Thyroid gland (tissue), 4 donors: Measurements from ENCODE around the gene DHH. TPM values are rescaled to one million over a fixed set of nuclear protein-coding genes. Genes with fewer than 3 reads are reported as not detected.
A peak's percentile ranks its signal among the peaks of the same experiment; 100 is the strongest.

Source experiments
- DNase-seq, 2 donors: peaks; one replicate each; pipeline ENCODE4 v3.0.0-alpha.2; 2019
- H3K27ac ChIP-seq, 3 donors: fragments of 200-600 bp; sonication (generic); 1 replicate in 2 of 3; 2 replicates in 1 of 3; pipeline ENCODE4 v1.5.1; 2016 to 2019; ENCODE audit warnings: mild to moderate bottlenecking in 1 of 3, moderate library complexity in 1 of 3
- H3K27me3 ChIP-seq: fragments of 200-600 bp; sonication (generic); one replicate; pipeline ENCODE4 v1.5.1; 2019
- H3K36me3 ChIP-seq, 2 donors: fragments of 200-600 bp; sonication (generic); one replicate each; pipeline ENCODE4 v1.5.1; 2016 to 2019
- H3K4me1 ChIP-seq, 2 donors: fragments of 200-600 bp; sonication (generic); one replicate each; pipeline ENCODE4 v1.5.1; 2017 to 2019
- H3K4me3 ChIP-seq, 3 donors: fragments of 200-600 bp; sonication (generic); replicated peaks in 1 of 3; 1 replicate in 2 of 3; 2 replicates in 1 of 3; pipeline ENCODE4 v1.5.1; 2016; ENCODE audit warnings: mild to moderate bottlenecking in 1 of 3
- H3K9me3 ChIP-seq: fragments of 200-600 bp; sonication (generic); one replicate; pipeline ENCODE4 v1.5.1; 2017
- POLR2A ChIP-seq, 2 donors: fragments of 450-650 bp; IDR thresholded peaks; one replicate each; pipeline ENCODE4 v1.6.1; 2017; ENCODE audit warnings: antibody characterized with exemption in 2 of 2, mild to moderate bottlenecking in 2 of 2, moderate library complexity in 1 of 2
- WGBS, 2 donors: methylation state at CpG; one replicate each; pipeline ENCODE4 v1.1.5; 2017; 5-methylcytosine and 5-hydroxymethylcytosine counted together
- intact Hi-C: fragments of 100-400 bp; cut with DNase I; formaldehyde crosslinking; loops from one replicate; pipeline ENCODE4 v1.15.1; 2023
- total RNA-seq, 4 donors: library from RNA; depleted of rRNA; stranded (reverse); fragments of >200 nt; gene quantifications; one replicate each; pipeline ENCODE4 v1.2.3, GENCODE V29; 2016
- TF ChIP-seq, protein P1 (sequence below), 6 experiments: fragments of 200-600 bp in 3 of 6; fragments of 450-650 bp in 3 of 6; sonication (generic) in 3 of 6; IDR thresholded peaks; one replicate each; pipeline ENCODE4 v1.5.1; 2016 to 2019; ENCODE audit warnings: antibody characterized with exemption in 6 of 6, mild to moderate bottlenecking in 2 of 6, inconsistent platforms in 1 of 6, moderate library complexity in 1 of 6

The DHH gene
- total RNA-seq, 4 donors from 2014 or later: 0.17 to 0.94 (median 0.44) TPM

DNA sequence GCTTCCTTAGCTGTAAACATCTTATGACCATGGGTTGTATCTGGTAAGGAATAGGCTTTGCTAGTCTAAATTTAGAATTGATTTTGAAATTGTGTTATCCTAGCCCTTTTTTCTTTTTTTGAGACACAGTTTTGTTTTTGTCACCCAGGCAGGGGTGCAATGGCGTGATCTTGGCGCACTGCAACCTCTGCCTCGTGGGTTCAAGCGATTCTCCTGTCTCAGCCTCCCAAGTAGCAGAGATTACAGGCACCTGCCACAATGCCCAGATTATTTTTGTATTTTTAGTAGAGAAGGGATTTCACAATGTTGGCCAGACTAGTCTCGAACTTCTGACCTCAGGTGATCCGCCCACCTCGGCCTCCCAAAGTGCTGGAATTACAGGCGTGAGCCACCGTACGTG, 39.0 kb upstream of the DHH start:
- Histone ChIP-seq H3K4me3 (no peak overlapping the region), H3K27me3 (no peaks in the 10 kb centered on the region), H3K9me3 (no peaks in the 10 kb centered on the region), H3K4me1 (peaks cover 14 to 17% of the 10 kb centered on the region in 2 donors), H3K36me3 (peaks cover 10 to 12% of the 10 kb centered on the region in 2 donors), H3K27ac (no peak overlapping the region)
- intact Hi-C loops: loop anchor here (10.0 kb wide), 1 partner anchor 101 kb away; no protein-coding TSS in a partner anchor
- 91% methylated on average over 10 of the region's 10 CpGs for WGBS, 2 donors
- DNase-seq: no peak
- no peak for TF ChIP-seq POLR2A (IDR thresholded peaks at IDR 0.05)
- TF ChIP-seq, protein P1, sequence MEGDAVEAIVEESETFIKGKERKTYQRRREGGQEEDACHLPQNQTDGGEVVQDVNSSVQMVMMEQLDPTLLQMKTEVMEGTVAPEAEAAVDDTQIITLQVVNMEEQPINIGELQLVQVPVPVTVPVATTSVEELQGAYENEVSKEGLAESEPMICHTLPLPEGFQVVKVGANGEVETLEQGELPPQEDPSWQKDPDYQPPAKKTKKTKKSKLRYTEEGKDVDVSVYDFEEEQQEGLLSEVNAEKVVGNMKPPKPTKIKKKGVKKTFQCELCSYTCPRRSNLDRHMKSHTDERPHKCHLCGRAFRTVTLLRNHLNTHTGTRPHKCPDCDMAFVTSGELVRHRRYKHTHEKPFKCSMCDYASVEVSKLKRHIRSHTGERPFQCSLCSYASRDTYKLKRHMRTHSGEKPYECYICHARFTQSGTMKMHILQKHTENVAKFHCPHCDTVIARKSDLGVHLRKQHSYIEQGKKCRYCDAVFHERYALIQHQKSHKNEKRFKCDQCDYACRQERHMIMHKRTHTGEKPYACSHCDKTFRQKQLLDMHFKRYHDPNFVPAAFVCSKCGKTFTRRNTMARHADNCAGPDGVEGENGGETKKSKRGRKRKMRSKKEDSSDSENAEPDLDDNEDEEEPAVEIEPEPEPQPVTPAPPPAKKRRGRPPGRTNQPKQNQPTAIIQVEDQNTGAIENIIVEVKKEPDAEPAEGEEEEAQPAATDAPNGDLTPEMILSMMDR (IDR thresholded peaks at IDR 0.05): no peak

DNA sequence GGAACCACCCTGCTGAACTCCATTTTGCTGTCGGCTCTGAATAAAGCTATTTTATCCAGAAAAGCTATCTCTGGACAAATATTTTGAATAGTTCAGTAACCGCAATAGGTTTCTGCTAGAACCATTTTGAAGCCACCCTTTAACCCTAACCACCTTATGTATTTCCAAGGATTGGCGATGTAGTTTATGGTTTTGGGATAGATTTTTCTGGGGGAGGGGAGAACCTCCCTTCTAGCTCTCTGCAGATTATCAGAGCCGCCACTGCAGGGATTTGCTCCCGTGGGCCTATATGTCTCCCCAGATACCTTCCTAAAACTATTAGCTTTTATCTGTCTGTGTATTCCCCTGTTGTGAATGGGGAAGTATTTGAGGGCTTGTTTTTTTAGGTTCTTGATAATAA, 38.4 kb upstream of the DHH start:
- Histone ChIP-seq H3K4me3 (no peak overlapping the region), H3K36me3 (peaks cover 11 to 14% of the 10 kb centered on the region in 2 donors), H3K4me1 (peaks cover 14 to 17% of the 10 kb centered on the region in 2 donors), H3K27ac (no peak overlapping the region), H3K9me3 (no peaks in the 10 kb centered on the region), H3K27me3 (no peaks in the 10 kb centered on the region)
- 79 to 86% methylated on average over 5 of the region's 5 CpGs for WGBS, 2 donors
- DNase-seq: no peak
- intact Hi-C loops: loop anchor here (10.0 kb wide), 1 partner anchor 102 kb away; no protein-coding TSS in a partner anchor
- no peak for TF ChIP-seq POLR2A (IDR thresholded peaks at IDR 0.05)
- TF ChIP-seq, protein P1 (IDR thresholded peaks at IDR 0.05): no peak

- DNase-seq: no peak
- intact Hi-C loops: loop anchor here (10.0 kb wide), 1 partner anchor 103 kb away; no protein-coding TSS in a partner anchor
- TF ChIP-seq POLR2A (IDR thresholded peaks at IDR 0.05): no peak
- TF ChIP-seq, protein P1 (IDR thresholded peaks at IDR 0.05): no peak
- Histone ChIP-seq H3K4me3 (peak overlapping the region in 2 of 3 donors; percentile 6 to 96), H3K27me3 (no peaks in the 10 kb centered on the region), H3K9me3 (no peaks in the 10 kb centered on the region), H3K4me1 (peaks cover 14 to 17% of the 10 kb centered on the region in 2 donors), H3K36me3 (peaks cover 20 to 25% of the 10 kb centered on the region in 2 donors), H3K27ac (peak overlapping the region; percentile 54 to 100 (median 76))
- 27 to 30% methylated on average over 9 of the region's 9 CpGs for WGBS, 2 donors
Observed at GRCh38 chr12:49131894-49132461, 37.4 kb upstream of the DHH start.

GRCh38 chr12:49131051-49131893, 36.7 kb upstream of the DHH start, which contains the start of gene TUBA1B:
Gene TUBA1B (minus strand): TSS chr12:49131395. CDS start chr12:49131300, 95 bp downstream.
- Histone ChIP-seq H3K27ac (peak within 1 kb of the TSS; percentile 95 to 100 (median 96)), H3K9me3 (no peaks in the 10 kb centered on the region), H3K36me3 (peaks cover 20 to 29% of the 10 kb centered on the region in 2 donors), H3K4me3 (peak within 1 kb of the TSS; percentile 94 to 99 (median 96)), H3K4me1 (peaks cover 14 to 17% of the 10 kb centered on the region in 2 donors), H3K27me3 (no peaks in the 10 kb centered on the region)
- peak; percentile 89 to 91 for DNase-seq
- intact Hi-C loops: loop anchor here (10.0 kb wide), 1 partner anchor 104 kb away; no protein-coding TSS in a partner anchor
- TF ChIP-seq, protein P1 (IDR thresholded peaks at IDR 0.05): peak in 1 of 6 experiments; percentile 2
- TF ChIP-seq POLR2A (IDR thresholded peaks at IDR 0.05): peak; percentile 38 to 95
- 0 to 1% methylated on average over 32 to 39 of the region's 79 CpGs for WGBS, 2 donors
